HL-60 (cell line): ENCODE measurements around the gene INHA.

Source experiments
- CTCF ChIP-seq: IDR thresholded peaks from one replicate; pipeline ENCODE4 v1.5.1; 2011; ENCODE audit warnings: low read length, control low read depth, inconsistent platforms; ENCODE audit not compliant: insufficient read depth
- POLR2AphosphoS5 ChIP-seq: IDR thresholded peaks from 2 replicates; pipeline ENCODE4 v1.6.1; 2012; ENCODE audit warnings: low read depth
- TF ChIP-seq, protein P1 (sequence below): IDR thresholded peaks from 2 replicates; pipeline ENCODE4 v1.6.1; 2012; ENCODE audit warnings: low read depth; ENCODE audit not compliant: insufficient replicate concordance

- TF ChIP-seq CTCF (no peak), POLR2AphosphoS5 (no peak)
- TF ChIP-seq, protein P1, sequence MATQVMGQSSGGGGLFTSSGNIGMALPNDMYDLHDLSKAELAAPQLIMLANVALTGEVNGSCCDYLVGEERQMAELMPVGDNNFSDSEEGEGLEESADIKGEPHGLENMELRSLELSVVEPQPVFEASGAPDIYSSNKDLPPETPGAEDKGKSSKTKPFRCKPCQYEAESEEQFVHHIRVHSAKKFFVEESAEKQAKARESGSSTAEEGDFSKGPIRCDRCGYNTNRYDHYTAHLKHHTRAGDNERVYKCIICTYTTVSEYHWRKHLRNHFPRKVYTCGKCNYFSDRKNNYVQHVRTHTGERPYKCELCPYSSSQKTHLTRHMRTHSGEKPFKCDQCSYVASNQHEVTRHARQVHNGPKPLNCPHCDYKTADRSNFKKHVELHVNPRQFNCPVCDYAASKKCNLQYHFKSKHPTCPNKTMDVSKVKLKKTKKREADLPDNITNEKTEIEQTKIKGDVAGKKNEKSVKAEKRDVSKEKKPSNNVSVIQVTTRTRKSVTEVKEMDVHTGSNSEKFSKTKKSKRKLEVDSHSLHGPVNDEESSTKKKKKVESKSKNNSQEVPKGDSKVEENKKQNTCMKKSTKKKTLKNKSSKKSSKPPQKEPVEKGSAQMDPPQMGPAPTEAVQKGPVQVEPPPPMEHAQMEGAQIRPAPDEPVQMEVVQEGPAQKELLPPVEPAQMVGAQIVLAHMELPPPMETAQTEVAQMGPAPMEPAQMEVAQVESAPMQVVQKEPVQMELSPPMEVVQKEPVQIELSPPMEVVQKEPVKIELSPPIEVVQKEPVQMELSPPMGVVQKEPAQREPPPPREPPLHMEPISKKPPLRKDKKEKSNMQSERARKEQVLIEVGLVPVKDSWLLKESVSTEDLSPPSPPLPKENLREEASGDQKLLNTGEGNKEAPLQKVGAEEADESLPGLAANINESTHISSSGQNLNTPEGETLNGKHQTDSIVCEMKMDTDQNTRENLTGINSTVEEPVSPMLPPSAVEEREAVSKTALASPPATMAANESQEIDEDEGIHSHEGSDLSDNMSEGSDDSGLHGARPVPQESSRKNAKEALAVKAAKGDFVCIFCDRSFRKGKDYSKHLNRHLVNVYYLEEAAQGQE = no peak
Measured at GRCh38 chr2:219593154-219593553, 21.0 kb downstream of the INHA start.
